ENCODE data around the gene TBC1D19. TPM values are rescaled to one million over a fixed set of nuclear protein-coding genes. Genes with fewer than 3 reads are reported as not detected.

TBC1D19 gene
- polyA plus RNA-seq, 12 donors = 8.8 to 16.8 (median 12.7) TPM; not detected in 1

- no peak for DNase-seq
These were observed 145.1 kb downstream of the TBC1D19 start for GRCh38 chr4:26729027-26729426.

GRCh38 chr4:26729547-26729946 is 145.7 kb downstream of the TBC1D19 start:
- no peak for DNase-seq

GRCh38 chr4:26731351-26732035 is 147.6 kb downstream of the TBC1D19 start:
- no peak for DNase-seq

- no peak for DNase-seq
These were observed 148.5 kb downstream of the TBC1D19 start for GRCh38 chr4:26732356-26732755.

- DNase-seq = no peak
These were observed 152.7 kb downstream of the TBC1D19 start for GRCh38 chr4:26736621-26737020.

DNA sequence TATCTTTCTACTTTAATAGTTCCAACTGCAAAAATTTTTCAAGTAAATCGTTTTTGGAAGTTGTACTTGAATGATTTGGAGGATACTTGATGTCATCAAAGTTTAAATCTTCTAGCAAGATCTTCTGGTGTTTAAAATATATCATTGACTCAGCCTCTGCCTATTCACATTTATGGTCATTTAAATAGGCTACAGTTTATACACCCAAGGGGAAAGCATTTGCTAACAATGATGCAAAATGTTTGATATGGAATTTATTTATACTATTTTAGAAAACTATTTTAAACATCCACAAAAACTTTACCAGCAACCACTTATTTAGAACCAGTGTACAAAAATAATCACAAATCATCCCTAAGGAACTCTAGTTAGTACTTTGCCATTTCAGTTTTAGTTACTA is 153.5 kb downstream of the TBC1D19 start:
- DNase-seq = no peak

- DNase-seq = peak; percentile 37
These were observed 157.6 kb downstream of the TBC1D19 start for GRCh38 chr4:26741491-26741871.

DNA sequence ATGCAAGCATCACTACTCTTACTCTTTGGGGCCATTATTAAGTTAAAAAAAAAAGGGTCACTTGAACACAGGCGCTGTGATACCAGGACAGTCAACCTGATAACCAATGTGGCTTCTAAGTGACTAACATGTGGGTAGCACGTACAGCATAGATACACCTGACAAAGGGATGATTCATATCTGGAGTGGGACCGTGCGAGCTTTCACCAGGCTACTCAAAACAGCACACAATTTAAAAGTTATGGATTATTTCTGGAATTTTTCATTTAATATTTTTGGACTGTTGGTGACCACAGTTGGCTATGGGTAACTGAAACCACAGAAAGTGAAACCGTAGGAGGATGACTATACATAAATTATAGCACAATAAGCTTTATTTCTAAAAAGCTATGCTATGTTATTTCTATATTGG is 162.9 kb downstream of the TBC1D19 start:
- no peak for DNase-seq

GRCh38 chr4:26748811-26749210 is 164.9 kb downstream of the TBC1D19 start:
- no peak for DNase-seq

DNA sequence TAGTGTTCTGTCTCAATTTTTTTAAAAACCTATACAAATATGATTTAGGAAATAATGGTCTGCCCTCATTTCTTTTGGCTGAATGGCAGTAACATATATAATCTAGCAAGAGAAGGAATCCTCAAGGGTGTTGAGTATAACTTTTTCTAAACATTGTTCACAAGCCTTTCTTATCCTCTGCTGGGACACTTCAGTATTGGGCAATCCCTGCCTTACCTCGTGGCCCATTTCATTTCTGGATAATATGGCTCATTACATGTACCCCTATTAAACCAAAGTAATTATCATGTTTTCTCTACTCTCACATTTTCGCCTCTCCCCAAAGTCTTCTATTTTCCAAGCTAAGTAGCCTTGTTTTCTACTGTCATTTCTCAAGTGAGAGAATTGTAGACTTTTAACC is 166.0 kb downstream of the TBC1D19 start:
- DNase-seq = no peak

- no peak for DNase-seq
These were observed 167.1 kb downstream of the TBC1D19 start for GRCh38 chr4:26751004-26751403.

- DNase-seq = no peak
These were observed 168.0 kb downstream of the TBC1D19 start for GRCh38 chr4:26751838-26752237.

DNA sequence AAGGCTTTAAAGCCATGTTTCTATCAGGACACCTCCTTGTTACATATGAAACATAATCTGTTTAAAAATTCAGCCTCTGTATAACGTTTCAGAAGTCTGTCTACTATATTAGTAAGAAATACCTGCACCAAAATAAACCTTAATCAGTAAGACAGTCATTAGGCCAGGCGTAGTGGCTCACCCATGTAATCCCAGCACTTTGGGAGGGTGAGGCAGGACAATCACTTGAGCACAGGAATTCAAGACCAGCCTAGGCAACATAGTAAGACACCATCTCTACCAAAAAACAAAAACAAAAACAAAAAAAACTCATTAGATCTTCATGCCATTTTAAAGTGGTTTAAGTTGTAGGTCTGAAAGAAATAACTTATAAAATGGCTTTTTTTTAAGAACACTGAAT is 169.3 kb downstream of the TBC1D19 start:
- no peak for DNase-seq

GRCh38 chr4:26753617-26754016 is 169.7 kb downstream of the TBC1D19 start:
- peak; percentile 78 for DNase-seq

GRCh38 chr4:26757751-26758150 is 173.9 kb downstream of the TBC1D19 start:
- no peak for DNase-seq

GRCh38 chr4:26758899-26759298 is 175.0 kb downstream of the TBC1D19 start:
- DNase-seq = no peak

GRCh38 chr4:26762650-26763049 is 178.8 kb downstream of the TBC1D19 start:
- no peak for DNase-seq

DNA sequence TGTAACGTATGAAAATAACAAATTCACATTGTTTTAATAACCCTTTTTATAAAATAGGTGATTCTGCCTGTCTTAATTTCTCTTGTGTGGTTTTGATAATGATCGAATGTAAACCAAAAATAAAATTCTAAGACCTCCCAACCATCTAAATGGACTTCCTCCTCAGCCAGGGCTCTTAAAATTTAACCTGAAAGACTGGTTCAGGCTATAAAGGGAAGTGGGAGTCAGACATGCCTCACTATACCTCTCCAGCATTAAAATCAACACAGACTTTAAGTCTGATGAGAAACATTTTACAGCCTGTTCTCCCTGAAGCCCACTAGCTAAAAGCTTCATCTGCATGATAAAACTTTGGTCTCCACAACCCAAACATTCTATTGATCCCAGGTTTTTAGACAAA is 179.2 kb downstream of the TBC1D19 start:
- DNase-seq = no peak

DNA sequence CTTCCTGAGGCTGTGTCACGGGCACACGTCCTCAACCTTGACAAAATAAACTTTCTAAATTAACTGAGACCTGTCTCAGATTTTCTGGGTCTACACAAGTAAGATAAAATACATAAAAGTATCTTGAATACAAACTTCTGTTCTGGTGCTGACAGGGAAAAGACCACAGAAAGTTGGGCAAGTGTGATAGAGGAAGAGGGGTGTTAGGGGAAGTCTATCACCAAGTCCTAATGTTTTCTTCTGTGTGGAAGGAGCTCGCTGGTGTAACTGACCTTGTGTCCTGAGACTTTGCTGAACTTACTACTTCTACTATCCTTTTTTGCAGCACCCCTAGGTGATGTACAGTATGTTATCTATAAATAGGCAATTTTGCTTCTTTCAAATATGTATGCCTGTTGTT is 179.8 kb downstream of the TBC1D19 start:
- DNase-seq = no peak

DNA sequence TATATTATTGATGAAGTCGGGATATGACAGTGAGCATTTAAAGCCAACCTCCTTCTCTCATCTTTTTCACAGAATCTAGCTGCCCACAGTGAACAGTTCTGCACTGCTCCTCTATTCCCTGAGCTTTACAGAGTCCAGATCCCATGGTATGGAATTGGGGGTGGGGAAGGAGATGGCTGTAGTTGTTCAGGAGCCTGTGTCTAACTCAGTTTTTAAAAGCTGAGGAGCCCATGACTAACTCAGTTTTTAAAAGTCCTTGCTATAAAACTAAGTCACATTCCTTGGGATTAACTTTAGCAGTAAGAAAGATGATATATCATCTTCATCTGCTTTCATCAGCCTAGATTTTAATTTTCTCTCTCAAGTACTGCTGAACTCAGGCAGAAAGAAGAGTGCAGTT is 180.3 kb downstream of the TBC1D19 start:
- no peak for DNase-seq

DNA sequence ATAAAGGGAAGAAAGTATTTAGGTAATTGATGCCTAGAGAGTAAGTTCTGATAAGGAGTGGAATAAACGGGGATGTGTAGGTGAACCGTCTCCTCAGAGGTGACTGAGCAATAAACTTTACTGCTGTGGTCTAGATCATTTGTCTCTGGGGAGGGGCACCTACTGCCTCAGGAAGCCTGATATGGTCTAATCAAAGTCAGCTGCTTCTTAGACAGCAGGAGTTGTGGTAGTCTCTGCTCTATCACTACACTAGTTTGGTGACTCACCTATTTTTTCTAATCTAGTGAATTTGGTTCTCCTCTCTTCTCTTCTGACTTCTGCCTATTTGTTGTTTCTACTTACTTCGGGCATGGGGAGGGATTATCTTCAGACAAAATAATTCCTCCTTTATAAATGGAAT is 181.6 kb downstream of the TBC1D19 start:
- DNase-seq = no peak

DNA sequence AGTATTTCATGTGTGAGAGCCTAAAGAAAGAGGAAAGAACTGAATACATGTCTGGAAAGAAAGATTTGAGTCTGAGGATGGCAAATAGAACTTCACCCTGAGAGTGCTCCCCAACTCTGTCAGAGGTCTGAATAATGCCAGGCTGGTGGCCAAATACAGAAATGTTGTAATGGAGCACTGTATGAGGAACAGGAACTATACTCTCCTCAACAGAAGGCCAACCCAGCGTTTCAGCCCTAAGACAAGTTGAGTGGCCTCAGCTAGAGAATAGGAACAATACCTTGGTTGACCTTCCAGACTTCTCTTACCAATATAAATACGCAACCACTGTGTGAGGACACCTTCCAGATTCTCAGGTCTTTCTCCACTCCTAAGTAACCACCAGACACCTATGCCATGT is 182.3 kb downstream of the TBC1D19 start:
- no peak for DNase-seq

DNA sequence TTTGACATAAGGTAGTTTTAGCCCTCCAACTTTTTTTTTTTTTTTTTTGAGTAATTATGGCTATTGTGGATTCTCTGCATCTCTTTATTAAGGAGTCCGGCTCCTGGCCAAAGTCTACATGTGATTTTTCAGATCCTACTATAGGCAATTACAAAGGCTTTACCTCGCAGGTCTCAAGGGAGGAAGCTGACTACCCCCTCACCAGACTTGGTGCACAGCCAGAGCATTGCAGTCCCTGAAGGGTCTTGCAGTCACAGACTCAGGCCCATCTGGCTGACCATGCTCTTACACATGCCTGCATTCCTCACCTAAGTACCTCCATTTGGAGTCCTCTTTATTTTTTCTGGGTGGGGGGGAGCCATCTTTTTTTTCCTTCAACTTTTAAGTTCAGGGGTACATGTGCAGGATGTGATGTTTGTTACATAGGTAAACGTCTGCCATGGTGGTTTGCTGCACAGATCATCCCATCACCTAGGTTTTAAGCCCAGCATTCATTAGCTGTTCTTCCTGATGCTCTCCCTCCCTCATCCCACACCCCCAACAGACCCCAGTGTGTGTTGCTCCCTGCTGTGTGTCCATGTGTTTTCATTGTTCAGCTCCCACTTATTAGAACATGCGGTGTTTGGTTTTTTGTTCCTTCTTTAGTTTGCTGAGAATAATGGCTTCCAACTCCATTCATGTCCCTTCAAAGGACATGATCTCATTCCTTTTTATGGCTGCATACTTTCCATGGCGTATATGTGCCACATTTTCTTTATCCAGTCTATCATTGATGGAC is 188.4 kb downstream of the TBC1D19 start:
- DNase-seq = no peak

DNA sequence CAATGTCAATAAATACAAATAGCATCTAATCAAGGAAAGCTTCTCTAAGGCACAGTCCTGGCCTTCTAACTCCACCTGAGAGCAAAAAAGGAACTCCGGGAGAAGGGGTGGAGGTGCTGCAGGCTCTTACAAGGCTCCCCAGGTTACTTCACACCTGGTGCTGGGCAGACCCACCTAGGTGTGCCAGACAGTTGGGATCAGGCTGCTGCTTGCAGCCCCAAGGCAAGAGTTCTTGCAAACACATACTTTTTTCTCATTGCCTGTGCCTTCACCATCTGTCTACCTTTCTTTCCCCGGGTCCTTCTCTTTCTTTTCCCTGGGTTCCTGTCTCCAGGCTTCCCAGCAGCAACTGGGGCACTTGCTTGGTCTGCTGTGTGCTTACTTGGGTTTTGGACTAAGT is 195.3 kb downstream of the TBC1D19 start:
- DNase-seq = no peak

Measured in muscle of arm (tissue), 12 donors.